Osteoblast (primary cell): ENCODE results near the gene TTC7B. TPM values are rescaled to one million over a fixed set of nuclear protein-coding genes. Genes with fewer than 3 reads are reported as not detected.
"Not testable (repeated sequence)": the region's sequence is repeated elsewhere in the genome, so short reads cannot be mapped to it uniquely, and the experiment has no call there.

ENCODE experiments used
- DNase-seq: peaks from one replicate; pipeline ENCODE4 v3.0.0; 2011; ENCODE audit warnings: low spot score, mixed read lengths; ENCODE audit not compliant: insufficient read length; ENCODE audit errors: missing footprints
- H2AFZ ChIP-seq: 2 replicates; pipeline ENCODE4 v1.6.0; 2011; ENCODE audit warnings: mild to moderate bottlenecking, low read length
- H3K27ac ChIP-seq: 2 replicates; pipeline ENCODE4 v1.5.1; 2011; ENCODE audit warnings: mild to moderate bottlenecking, low read depth, low read length, moderate library complexity
- H3K27me3 ChIP-seq: 2 replicates; pipeline ENCODE4 v1.6.0; 2012; ENCODE audit warnings: mild to moderate bottlenecking, control low read depth, inconsistent platforms, low read length, moderate library complexity; ENCODE audit not compliant: insufficient read depth
- H3K36me3 ChIP-seq: 2 replicates; pipeline ENCODE4 v1.5.1; 2011; ENCODE audit warnings: mild to moderate bottlenecking, low read length, control low read depth, moderate library complexity; ENCODE audit not compliant: insufficient read depth
- H3K4me1 ChIP-seq: 2 replicates; pipeline ENCODE4 v1.5.1; 2011; ENCODE audit warnings: mild to moderate bottlenecking, low read length, control low read depth, moderate library complexity; ENCODE audit not compliant: insufficient read depth
- H3K4me2 ChIP-seq: 2 replicates; pipeline ENCODE4 v1.6.0; 2011; ENCODE audit warnings: mild to moderate bottlenecking, low read length; ENCODE audit not compliant: insufficient read depth
- H3K4me3 ChIP-seq: fragments of 200-600 bp; sonication (generic); 3 replicates; pipeline ENCODE4 v1.5.1; 2012; ENCODE audit warnings: mild to moderate bottlenecking, low read length, inconsistent platforms; ENCODE audit not compliant: insufficient read depth
- H3K79me2 ChIP-seq: 2 replicates; pipeline ENCODE4 v1.6.0; 2012; ENCODE audit warnings: mild to moderate bottlenecking, low read length, control low read depth, inconsistent platforms; ENCODE audit not compliant: insufficient read depth
- H3K9me3 ChIP-seq: 2 replicates; pipeline ENCODE4 v1.5.1; 2011; ENCODE audit warnings: low read depth, low read length, control low read depth
- H4K20me1 ChIP-seq: 2 replicates; pipeline ENCODE4 v1.6.0; 2012; ENCODE audit warnings: mild to moderate bottlenecking, low read length, control low read depth; ENCODE audit not compliant: insufficient read depth
- CTCF ChIP-seq: IDR thresholded peaks from 2 replicates; pipeline ENCODE4 v1.5.1; 2011; ENCODE audit warnings: mild to moderate bottlenecking, low read depth, low read length, moderate library complexity; ENCODE audit errors: extremely low read depth
- total RNA-seq: library from RNA; depleted of rRNA; stranded (reverse); fragments of >200 nt; gene quantifications from 2 replicates; pipeline ENCODE4 v1.2.3, GENCODE V29; 2012

Gene TTC7B
- total RNA-seq, 1 donor = 14.5 TPM

DNA sequence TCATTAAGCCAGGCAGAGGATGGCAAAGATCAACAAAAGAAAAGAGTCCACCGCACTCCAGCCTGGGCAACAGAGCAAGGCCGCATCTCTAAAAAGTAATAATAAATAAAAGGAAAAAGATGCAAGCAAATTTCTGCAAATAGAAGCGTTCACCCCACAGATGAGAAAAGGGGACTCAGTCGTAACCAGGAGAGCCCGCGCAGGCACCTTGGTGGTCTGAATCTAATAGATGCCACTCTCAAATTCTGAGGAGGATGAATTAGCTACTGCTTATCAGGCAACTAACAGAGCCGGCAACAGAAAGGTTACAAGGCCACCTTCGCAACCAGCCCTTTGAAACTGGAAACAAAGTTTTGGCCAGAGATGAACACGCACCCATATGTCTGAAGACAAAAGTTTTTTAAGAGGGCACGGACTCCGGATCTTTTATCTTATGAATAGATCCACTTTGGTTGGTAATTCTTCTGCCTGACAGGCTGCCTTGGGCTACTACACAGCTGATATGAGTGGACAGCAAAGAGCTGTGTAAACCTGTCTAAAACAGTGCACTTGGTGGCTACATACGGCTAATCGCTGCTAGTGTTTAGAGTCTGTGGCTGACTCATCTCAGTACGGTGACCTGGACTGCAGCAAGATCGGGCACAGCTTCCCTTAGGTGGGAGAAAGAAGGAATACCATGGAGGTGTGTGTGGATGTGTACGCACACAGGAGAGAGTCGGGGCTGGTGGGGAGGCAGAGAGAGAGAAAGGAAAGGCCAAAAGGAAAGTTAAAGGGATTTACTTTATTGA lies 32.9 kb upstream of the TTC7B start:
- Histone ChIP-seq H3K4me2 (no peak overlapping the region), H3K9me3 (no peaks in the 10 kb centered on the region), H3K27me3 (peaks cover 8% of the 10 kb centered on the region), H3K79me2 (no peaks in the 10 kb centered on the region), H3K27ac (no peak overlapping the region), H3K4me1 (peaks cover 10% of the 10 kb centered on the region), H2AFZ (no peak overlapping the region), H3K36me3 (no peaks in the 10 kb centered on the region), H3K4me3 (no peak overlapping the region), H4K20me1 (no peaks in the 10 kb centered on the region)
- no peak for TF ChIP-seq CTCF
- no peak for DNase-seq

GRCh38 chr14:90846511-90846910 lies 30.3 kb upstream of the TTC7B start:
- H2AFZ ChIP-seq = no peak overlapping the region
- H3K79me2 ChIP-seq = no peaks in the 10 kb centered on the region
- no peaks in the 10 kb centered on the region for H3K36me3 ChIP-seq
- H3K9me3 ChIP-seq = no peaks in the 10 kb centered on the region
- TF ChIP-seq CTCF = no peak
- H3K27ac ChIP-seq = no peak overlapping the region
- peak; percentile 87 for DNase-seq
- H3K4me1 ChIP-seq = peaks cover 10% of the 10 kb centered on the region
- no peak overlapping the region for H3K4me3 ChIP-seq
- H3K4me2 ChIP-seq = no peak overlapping the region
- H4K20me1 ChIP-seq = no peaks in the 10 kb centered on the region
- peaks cover 8% of the 10 kb centered on the region for H3K27me3 ChIP-seq

DNA sequence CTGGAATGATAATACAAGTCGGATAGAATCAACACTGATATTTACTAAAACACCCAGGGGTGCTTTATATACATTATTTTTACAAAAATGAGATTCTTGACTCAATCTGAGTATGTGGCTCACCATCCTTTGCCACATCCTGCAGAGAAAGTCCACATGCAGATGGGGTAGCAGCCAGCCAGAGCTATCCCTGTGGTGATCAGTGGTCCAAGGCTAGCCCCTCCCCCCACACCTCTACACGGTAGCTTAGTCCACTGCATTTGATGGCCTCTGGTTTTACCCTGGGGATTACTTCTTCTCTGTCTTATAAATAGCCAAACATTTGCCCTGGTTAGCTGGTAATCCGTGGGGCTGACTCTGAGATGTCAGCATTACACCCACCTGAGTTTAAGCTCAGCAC lies 28.1 kb upstream of the TTC7B start:
- no peak overlapping the region for H3K4me2 ChIP-seq
- H3K27ac ChIP-seq = no peak overlapping the region
- no peaks in the 10 kb centered on the region for H3K36me3 ChIP-seq
- no peaks in the 10 kb centered on the region for H3K9me3 ChIP-seq
- no peak overlapping the region for H2AFZ ChIP-seq
- no peak overlapping the region for H3K4me3 ChIP-seq
- no peaks in the 10 kb centered on the region for H3K79me2 ChIP-seq
- peaks cover 8% of the 10 kb centered on the region for H3K27me3 ChIP-seq
- H3K4me1 ChIP-seq = peaks cover 7% of the 10 kb centered on the region
- no peak for TF ChIP-seq CTCF
- no peaks in the 10 kb centered on the region for H4K20me1 ChIP-seq
- DNase-seq = peak; percentile 68

- no peaks in the 10 kb centered on the region for H4K20me1 ChIP-seq
- H3K4me1 ChIP-seq = peaks cover 11% of the 10 kb centered on the region
- H2AFZ ChIP-seq = no peak overlapping the region
- no peaks in the 10 kb centered on the region for H3K79me2 ChIP-seq
- no peak overlapping the region for H3K27ac ChIP-seq
- H3K4me2 ChIP-seq = no peak overlapping the region
- no peak overlapping the region for H3K4me3 ChIP-seq
- peak; percentile 76 for DNase-seq
- H3K9me3 ChIP-seq = no peaks in the 10 kb centered on the region
- no peaks in the 10 kb centered on the region for H3K36me3 ChIP-seq
- no peak for TF ChIP-seq CTCF
- H3K27me3 ChIP-seq = peaks cover 4% of the 10 kb centered on the region
These were observed 26.5 kb upstream of the TTC7B start for GRCh38 chr14:90842726-90843125.

DNA sequence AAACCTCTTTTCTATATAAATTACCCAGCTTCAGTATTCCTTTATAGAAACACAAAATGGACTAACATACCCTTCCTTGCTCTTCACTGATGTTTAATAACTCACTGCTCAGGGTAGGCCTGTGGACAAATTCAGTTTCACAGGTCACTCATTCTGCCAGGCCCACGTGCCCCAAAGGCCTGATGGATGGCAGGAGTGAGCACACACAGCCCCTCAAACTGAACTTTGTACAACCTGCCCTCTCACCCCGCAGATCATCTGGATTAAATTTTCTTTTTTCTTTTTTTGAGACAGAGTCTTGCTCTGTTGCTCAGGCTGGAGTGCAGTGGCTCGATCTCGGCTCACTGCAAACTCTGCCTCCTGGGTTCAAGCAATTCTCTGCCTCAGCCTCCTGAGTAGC lies 24.4 kb upstream of the TTC7B start:
- not testable (repeated sequence) for H4K20me1 ChIP-seq, H3K4me3 ChIP-seq, H3K27ac ChIP-seq, H3K79me2 ChIP-seq, DNase-seq, H3K4me2 ChIP-seq, H3K36me3 ChIP-seq, H3K9me3 ChIP-seq, H3K27me3 ChIP-seq, H3K4me1 ChIP-seq, H2AFZ ChIP-seq
